Stimulated activated CD4-positive, alpha-beta T cell treated with anti-CD3 and anti-CD28 coated beads, Interleukin-4, amount 100 ng/mL, for 4 hours (primary cell): ENCODE data around the gene ZNF211.
A peak's percentile ranks its signal among the peaks of the same experiment; 100 is the strongest.

Experiments used
- DNase-seq, 2 experiments: peaks; one replicate each; pipeline ENCODE4 v3.0.0-alpha.2; 2020

Gene ZNF211

GRCh38 chr19:57656346-57656745, 23.4 kb downstream of the ZNF211 start:
- no peak for DNase-seq

DNA sequence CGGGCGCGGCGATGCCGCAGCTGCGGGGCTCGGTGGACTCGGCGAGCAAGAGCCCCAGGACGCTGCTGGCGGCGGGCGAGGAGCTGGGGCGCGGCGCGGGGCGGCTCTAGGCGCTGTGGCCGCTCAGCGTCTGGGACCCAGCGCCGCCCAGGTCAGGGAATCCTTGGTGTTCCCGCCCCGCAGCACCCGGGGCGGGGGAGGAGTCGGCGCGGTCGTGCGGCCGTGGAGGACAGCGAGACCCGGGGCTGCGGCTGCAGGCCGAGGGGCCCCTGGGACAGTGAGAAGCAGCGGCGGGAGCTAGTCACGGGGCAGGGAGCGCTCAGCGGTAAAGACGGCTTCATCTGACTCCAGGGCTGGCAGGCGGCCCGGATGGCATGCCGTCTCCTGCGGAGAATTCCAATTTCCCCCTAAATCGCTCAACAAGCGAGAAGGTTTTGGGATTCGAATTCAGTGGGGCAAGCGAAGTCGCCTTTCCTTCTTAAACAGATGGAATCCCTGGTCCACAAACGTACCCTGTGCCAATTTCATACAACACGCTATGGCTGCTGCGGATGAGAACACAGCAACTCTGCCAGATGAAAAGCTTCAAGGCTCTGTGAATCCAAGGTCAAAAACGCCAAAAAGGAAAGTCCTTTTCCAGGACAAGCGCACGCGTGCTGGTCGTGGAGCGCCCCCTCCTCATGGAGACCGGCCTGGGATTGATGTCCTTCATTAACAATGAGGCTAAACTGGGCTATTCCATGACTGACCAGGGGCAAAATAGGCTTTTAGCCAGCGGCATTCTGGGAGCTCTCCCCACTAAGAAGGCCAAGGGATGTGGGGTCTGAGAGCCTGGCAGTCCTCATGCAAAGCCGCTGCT, 31.5 kb downstream of the ZNF211 start:
- peak in 1 of 2 experiments; percentile 1 for DNase-seq

DNA sequence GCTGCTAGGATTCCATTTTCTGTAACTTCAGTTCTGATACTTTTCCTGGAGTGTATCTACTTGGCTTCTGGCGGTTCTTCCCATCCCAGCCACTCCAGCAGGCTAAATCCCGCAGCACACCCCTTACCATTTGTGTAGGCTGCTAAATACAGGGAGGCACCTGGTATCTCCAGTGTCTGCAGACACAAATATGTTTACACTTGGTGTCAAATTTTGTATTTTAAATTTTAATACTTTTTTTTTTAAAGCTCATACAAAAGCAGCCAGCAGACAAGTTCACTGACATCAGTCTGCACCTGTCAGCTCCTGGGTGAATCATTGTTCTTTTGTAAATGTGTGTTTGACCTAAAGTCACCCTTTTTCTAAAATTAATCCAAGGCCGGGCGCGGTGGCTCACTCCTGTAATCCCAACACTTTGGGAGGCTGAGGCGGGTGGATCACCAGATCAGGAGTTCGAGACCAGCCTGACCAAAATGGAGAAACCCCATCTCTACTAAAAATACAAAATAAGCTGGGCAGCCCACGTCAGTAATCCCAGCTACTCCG, 32.4 kb downstream of the ZNF211 start:
- DNase-seq = no peak

GRCh38 chr19:57667228-57667627, 34.3 kb downstream of the ZNF211 start:
- no peak for DNase-seq

GRCh38 chr19:57668635-57669034, 35.7 kb downstream of the ZNF211 start, which contains the start of gene ZSCAN4:
Gene ZSCAN4 (plus strand): TSS chr19:57668935. CDS start chr19:57676146, 7,211 bp downstream.
- DNase-seq = no peak

DNA sequence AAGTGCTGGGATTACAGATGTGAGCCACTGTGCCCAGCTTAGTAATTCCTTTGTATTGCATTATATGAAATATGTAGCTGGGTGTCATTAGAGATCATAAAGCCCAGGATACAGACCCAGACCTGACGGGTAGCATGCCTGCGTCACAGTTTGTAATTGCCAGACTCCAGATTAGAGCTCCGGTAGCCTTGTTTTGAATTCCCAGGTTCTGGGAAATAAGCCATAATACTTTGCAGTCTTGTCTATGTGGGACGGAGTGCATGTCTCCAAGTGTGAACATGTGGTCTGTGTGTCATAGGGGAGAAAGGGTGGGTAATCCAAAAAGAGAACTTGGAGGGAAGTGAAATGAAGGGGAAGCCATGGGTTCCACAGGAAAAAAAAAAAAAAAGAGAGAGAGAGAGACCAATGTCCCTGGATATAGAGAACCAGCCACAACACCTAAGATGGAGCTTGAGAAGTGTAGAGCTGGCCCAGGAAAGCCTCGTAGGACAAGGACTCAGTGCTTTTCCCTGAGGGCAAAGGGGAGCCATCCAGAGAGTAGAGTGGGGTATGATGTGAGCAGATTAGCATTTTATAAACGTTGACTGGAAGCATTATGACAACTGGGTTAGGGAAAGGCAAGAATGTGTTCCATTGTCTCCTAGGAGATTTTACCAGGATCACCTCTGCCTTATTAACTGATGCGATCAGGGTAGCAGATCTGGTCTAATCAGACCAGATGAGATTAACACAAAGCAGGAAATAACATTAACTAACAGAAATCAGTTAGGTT, 38.3 kb downstream of the ZNF211 start:
- DNase-seq = no peak

- DNase-seq = no peak
These were observed 39.5 kb downstream of the ZNF211 start for GRCh38 chr19:57672466-57672865.

GRCh38 chr19:57675881-57676280, 42.9 kb downstream of the ZNF211 start:
- DNase-seq = no peak

DNA sequence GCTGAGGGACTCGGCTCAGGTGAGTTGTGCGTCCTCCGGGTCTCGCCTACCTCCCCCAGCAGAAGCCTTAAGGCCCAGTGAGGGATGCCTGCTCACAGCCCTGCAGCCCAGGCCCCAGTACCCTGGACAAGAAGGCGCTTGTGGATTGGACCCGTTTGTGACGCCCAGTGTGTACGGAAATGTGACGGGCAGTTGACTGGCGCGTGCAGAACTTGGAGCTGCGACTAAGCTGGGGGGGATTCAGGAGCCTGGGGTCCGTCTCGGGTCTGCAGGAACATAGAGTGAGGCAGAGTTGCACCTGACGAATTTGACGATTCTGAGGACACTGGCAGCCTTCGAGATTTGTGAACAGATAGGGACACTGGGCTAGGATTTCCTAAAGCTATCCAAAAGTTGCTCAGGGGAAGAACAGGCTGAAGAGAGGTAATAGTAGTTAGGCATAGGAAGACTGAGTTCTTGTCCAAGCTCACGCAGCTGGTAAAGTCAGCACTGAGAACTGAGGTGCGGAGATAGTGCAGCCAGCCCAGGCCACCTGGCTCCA, 49.3 kb downstream of the ZNF211 start:
- no peak for DNase-seq

DNA sequence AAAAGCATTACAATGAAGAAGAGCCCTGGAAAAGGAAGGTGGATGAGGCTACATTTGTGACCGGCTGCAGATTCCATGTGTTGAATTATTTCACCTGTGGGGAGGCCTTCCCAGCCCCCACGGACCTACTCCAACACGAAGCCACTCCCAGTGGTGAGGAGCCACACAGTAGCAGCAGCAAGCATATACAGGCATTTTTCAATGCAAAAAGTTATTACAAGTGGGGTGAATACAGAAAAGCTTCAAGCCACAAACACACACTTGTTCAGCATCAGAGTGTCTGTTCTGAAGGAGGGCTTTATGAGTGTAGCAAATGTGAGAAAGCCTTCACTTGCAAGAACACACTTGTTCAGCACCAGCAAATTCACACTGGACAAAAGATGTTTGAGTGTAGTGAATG, 53.8 kb downstream of the ZNF211 start:
- DNase-seq = no peak

DNA sequence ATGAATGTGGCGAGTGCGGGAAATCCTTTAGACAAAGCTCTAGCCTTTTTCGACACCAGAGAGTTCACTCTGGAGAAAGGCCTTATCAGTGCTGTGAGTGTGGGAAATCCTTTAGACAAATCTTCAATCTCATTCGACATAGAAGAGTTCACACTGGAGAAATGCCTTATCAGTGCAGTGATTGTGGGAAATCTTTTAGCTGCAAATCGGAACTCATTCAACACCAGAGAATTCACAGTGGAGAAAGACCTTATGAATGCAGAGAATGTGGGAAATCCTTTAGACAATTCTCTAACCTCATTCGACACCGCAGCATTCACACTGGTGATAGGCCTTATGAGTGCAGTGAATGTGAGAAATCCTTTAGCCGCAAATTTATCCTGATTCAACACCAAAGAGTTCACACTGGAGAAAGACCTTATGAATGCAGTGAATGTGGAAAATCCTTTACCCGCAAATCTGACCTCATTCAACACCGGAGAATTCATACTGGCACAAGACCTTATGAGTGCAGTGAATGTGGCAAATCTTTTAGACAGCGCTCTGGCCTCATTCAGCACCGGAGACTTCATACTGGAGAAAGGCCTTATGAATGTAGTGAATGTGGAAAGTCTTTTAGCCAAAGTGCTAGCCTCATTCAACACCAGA, 54.5 kb downstream of the ZNF211 start:
- no peak for DNase-seq

GRCh38 chr19:57688011-57688763, 55.2 kb downstream of the ZNF211 start:
- no peak for DNase-seq

DNA sequence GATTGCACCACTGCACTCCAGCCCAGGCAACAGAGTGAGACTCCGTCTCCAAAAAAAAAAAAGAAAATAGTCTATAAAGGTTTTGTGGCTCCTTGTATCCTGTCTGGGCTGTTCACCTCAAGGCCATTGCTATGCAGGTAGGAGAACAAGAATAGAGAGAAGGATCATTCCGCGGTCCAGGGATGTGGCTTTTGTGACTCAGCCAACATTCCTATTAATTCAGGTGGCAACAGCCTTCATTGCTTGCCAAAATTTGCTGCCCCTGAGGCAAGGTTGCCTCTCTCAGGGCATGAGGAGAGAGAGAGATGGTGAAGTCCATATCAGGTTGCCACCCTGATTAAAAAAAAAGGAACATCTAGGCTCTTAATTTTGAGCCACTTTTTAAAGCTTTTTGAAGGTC, 56.8 kb downstream of the ZNF211 start:
- DNase-seq = no peak
